ENCODE results near the gene DDA1. TPM values are rescaled to one million over a fixed set of nuclear protein-coding genes. Genes with fewer than 3 reads are reported as not detected.
"Not testable (repeated sequence)": the region's sequence is repeated elsewhere in the genome, so short reads cannot be mapped to it uniquely, and the experiment has no call there.

The DDA1 gene
- polyA plus RNA-seq, 2 of the 4 experiments (the other 2 are of a cell fraction): 35.5 to 53.5 TPM

DNA sequence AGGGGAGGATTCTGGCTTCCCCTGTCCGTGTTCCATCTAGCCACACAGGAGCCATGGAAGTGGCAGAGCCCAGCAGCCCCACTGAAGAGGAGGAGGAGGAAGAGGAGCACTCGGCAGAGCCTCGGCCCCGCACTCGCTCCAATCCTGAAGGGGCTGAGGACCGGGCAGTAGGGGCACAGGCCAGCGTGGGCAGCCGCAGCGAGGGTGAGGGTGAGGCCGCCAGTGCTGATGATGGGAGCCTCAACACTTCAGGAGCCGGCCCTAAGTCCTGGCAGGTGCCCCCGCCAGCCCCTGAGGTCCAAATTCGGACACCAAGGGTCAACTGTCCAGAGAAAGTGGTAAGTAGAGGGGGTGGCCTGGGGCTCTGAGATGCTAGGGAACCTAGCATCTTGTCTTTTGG lies 40.6 kb upstream of the DDA1 start:
- Histone ChIP-seq H3K4me1 (peaks cover 4% of the 10 kb centered on the region; the same call in 2 of the 3 replicates), H3K4me3 (no peak overlapping the region; the same call in 2 of the 3 replicates), H3K4me2 (peak overlapping the region; percentile 93), H3K9me3 (no peaks in the 10 kb centered on the region), H3K27ac (peak overlapping the region in 1 of 2 experiments; percentile 91; a peak in 2 of 6 replicates)
- 75% methylated on average over 2 of the region's 13 CpGs for WGBS (ENCODE audit: missing lambda C conversion rate)
- DNase-seq (ENCODE audit: low read depth in 1 of 2, low spot score in 1 of 2): no peak
- TF ChIP-seq, protein P1, sequence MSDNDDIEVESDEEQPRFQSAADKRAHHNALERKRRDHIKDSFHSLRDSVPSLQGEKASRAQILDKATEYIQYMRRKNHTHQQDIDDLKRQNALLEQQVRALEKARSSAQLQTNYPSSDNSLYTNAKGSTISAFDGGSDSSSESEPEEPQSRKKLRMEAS (IDR thresholded peaks at IDR 0.05): no peak
- no peak for TF ChIP-seq BHLHE40 (IDR thresholded peaks at IDR 0.05; ENCODE audit: low read depth, low read length)
- no peak for TF ChIP-seq ZC3H11A (IDR thresholded peaks at IDR 0.05)
- TF ChIP-seq ZNF302 (CRISPR knock-in tag; IDR thresholded peaks at IDR 0.05): no peak
- TF ChIP-seq, protein P2, sequence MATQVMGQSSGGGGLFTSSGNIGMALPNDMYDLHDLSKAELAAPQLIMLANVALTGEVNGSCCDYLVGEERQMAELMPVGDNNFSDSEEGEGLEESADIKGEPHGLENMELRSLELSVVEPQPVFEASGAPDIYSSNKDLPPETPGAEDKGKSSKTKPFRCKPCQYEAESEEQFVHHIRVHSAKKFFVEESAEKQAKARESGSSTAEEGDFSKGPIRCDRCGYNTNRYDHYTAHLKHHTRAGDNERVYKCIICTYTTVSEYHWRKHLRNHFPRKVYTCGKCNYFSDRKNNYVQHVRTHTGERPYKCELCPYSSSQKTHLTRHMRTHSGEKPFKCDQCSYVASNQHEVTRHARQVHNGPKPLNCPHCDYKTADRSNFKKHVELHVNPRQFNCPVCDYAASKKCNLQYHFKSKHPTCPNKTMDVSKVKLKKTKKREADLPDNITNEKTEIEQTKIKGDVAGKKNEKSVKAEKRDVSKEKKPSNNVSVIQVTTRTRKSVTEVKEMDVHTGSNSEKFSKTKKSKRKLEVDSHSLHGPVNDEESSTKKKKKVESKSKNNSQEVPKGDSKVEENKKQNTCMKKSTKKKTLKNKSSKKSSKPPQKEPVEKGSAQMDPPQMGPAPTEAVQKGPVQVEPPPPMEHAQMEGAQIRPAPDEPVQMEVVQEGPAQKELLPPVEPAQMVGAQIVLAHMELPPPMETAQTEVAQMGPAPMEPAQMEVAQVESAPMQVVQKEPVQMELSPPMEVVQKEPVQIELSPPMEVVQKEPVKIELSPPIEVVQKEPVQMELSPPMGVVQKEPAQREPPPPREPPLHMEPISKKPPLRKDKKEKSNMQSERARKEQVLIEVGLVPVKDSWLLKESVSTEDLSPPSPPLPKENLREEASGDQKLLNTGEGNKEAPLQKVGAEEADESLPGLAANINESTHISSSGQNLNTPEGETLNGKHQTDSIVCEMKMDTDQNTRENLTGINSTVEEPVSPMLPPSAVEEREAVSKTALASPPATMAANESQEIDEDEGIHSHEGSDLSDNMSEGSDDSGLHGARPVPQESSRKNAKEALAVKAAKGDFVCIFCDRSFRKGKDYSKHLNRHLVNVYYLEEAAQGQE (IDR thresholded peaks at IDR 0.05): no peak
- no peak for TF ChIP-seq TFCP2L1 (CRISPR knock-in tag; IDR thresholded peaks at IDR 0.05)
- TF ChIP-seq HOXB13 (CRISPR knock-in tag; IDR thresholded peaks at IDR 0.05; ENCODE audit: low read depth): no peak
- TF ChIP-seq EHF (CRISPR knock-in tag; IDR thresholded peaks at IDR 0.05): no peak
- FAIRE-seq: no peak
- ChIA-PET POLR2A (no interaction called here), CTCF (interaction anchor here (0.7 to 1.9 kb wide), 5 partner anchors 10 to 140 kb away, joined by 3 to 8 read pairs (median 3); partner anchors contain the start of gene ANKLE1)
- ATAC-seq: no peak

DNA sequence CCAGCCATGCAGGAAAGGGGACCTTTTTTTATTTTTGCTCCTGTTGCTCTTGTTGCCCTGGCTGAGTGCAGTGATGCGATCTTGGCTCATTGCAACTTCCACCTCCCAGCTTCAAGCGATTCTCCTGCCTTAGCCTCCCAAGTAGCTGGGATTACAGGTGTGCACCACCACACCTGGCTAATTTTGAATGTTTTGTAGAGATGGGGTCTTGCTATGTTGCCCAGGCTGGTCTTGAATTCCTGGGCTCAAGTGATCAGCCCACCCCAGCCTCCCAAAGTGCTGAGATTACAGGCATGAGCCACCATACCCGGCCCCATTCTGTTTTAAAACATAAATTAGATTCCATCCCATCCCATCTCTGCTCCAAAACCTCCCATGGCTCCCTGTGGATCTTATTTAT lies 34.5 kb upstream of the DDA1 start:
- POLR2A ChIA-PET; FAIRE-seq; H3K27ac ChIP-seq; H3K4me2 ChIP-seq; ATAC-seq; H3K4me3 ChIP-seq; H3K9me3 ChIP-seq; DNase-seq (ENCODE audit: low read depth in 1 of 2, low spot score in 1 of 2); H3K4me1 ChIP-seq: not testable (repeated sequence)
- 89% methylated on average over 3 of the region's 3 CpGs for WGBS (ENCODE audit: missing lambda C conversion rate)
- CTCF ChIA-PET: interaction anchor here (1.3 to 4.9 kb wide), 3 partner anchors 8 to 14 kb away, joined by 5 to 31 read pairs (median 10); no protein-coding TSS in a partner anchor

DNA sequence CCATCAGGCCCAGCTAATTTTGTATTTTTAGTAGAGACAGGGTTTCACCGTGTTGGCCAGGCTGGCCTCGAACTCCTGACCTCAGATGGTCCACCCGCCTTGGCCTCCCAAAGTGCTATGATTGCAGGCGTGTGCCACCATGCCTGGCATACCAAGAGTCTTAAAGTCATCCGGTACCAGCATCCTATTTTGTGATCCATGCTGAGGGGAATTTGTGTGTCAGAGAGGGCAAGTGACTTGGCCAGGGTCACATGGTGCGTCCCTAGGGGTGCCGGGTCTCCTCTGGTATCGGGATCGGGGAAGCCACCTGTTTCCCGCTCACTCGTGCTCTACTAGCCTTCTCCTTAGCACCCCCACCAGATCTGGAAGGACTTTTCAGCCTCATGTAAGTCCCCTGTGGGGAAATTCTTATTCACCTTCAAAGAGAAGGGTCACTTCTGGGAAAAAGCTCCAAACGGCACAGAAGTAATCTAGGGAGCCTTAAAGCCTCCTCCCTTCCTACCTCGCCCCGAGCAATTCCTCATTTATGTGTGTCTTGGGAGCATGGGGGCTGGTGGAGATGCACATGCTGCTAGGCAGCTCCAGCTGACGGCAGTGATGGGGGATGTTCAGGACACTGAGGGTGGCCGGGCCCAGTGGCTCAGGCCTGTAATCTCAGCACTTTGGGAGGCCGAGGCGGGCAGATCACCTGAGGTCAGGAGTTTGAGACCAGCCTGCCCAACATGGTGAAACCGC lies 33.8 kb upstream of the DDA1 start:
- FAIRE-seq (no peak), DNase-seq (ENCODE audit: low read depth in 1 of 2, low spot score in 1 of 2) (no peak), ATAC-seq (no peak)
- 87% methylated on average over 19 of the region's 19 CpGs for WGBS (ENCODE audit: missing lambda C conversion rate)
- Histone ChIP-seq H3K4me2 (no peak overlapping the region), H3K9me3 (no peaks in the 10 kb centered on the region), H3K27ac (no peak overlapping the region), H3K4me3 (no peak overlapping the region), H3K4me1 (no peaks in the 10 kb centered on the region)
- TF ChIP-seq ZC3H11A (IDR thresholded peaks at IDR 0.05) (no peak), MAFK (IDR thresholded peaks at IDR 0.05; ENCODE audit: partially characterized antibody) (no peak), NR3C1 (IDR thresholded peaks at IDR 0.05) (no peak), SMC3 (IDR thresholded peaks at IDR 0.05) (no peak), MAZ (IDR thresholded peaks at IDR 0.05; ENCODE audit: borderline replicate concordance, low read depth, low read length) (no peak), FOXS1 (CRISPR knock-in tag; IDR thresholded peaks at IDR 0.05) (no peak), FOSB (CRISPR knock-in tag; IDR thresholded peaks at IDR 0.05) (no peak), CEBPB (IDR thresholded peaks at IDR 0.05) (no peak), EHF (CRISPR knock-in tag; IDR thresholded peaks at IDR 0.05) (no peak), RARB (CRISPR knock-in tag; IDR thresholded peaks at IDR 0.05) (no peak)
- TF ChIP-seq, protein P3, sequence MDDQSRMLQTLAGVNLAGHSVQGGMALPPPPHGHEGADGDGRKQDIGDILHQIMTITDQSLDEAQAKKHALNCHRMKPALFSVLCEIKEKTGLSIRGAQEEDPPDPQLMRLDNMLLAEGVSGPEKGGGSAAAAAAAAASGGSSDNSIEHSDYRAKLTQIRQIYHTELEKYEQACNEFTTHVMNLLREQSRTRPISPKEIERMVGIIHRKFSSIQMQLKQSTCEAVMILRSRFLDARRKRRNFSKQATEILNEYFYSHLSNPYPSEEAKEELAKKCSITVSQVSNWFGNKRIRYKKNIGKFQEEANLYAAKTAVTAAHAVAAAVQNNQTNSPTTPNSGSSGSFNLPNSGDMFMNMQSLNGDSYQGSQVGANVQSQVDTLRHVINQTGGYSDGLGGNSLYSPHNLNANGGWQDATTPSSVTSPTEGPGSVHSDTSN (IDR thresholded peaks at IDR 0.05): no peak
- TF ChIP-seq, protein P4, sequence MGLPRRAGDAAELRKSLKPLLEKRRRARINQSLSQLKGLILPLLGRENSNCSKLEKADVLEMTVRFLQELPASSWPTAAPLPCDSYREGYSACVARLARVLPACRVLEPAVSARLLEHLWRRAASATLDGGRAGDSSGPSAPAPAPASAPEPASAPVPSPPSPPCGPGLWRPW (IDR thresholded peaks at IDR 0.05): no peak
- POLR2A ChIA-PET: no interaction called here
- CTCF ChIA-PET: interaction anchor here (0.5 to 4.9 kb wide), 6 partner anchors 8 to 504 kb away, joined by 3 to 31 read pairs (median 4); partner anchors contain the start of gene MRPL34

Data from A549 (cell line).